HT-29 (cell line): ENCODE results near the gene DNPH1. TPM values are rescaled to one million over a fixed set of nuclear protein-coding genes. Genes with fewer than 3 reads are reported as not detected.

Source experiments
- DNase-seq: peaks from one replicate; pipeline ENCODE4 v3.0.0-alpha.2; 2015; ENCODE audit warnings: low spot score
- total RNA-seq: library from RNA; depleted of rRNA; stranded (reverse); fragments of >200 nt; shearing (Covaris generic); gene quantifications from 2 replicates; pipeline ENCODE4 v1.2.3, GENCODE V29; 2014; rRNA removed

Gene DNPH1
- total RNA-seq, 1 experiment from 2014 or later = 130 TPM

GRCh38 chr6:43183441-43183840 is 45.8 kb downstream of the DNPH1 start:
- DNase-seq = no peak

GRCh38 chr6:43181942-43182860 is 47.1 kb downstream of the DNPH1 start, which contains the start of gene CUL9:
TSS of gene CUL9 (plus strand) at chr6:43182196. CDS start at chr6:43184311, 2,115 bp downstream.
- peak; percentile 73 for DNase-seq

GRCh38 chr6:43181621-43181941 is 47.7 kb downstream of the DNPH1 start:
- no peak for DNase-seq

- no peak for DNase-seq
Measured at GRCh38 chr6:43180985-43181384, 48.3 kb downstream of the DNPH1 start.

- DNase-seq = no peak
Measured at GRCh38 chr6:43180058-43180457, 49.2 kb downstream of the DNPH1 start.

- DNase-seq = no peak
Measured at GRCh38 chr6:43178951-43179830, 50.1 kb downstream of the DNPH1 start.

GRCh38 chr6:43178150-43178549 is 51.1 kb downstream of the DNPH1 start:
- no peak for DNase-seq

GRCh38 chr6:43176423-43176786 is 52.9 kb downstream of the DNPH1 start:
- DNase-seq = no peak

- no peak for DNase-seq
Measured at GRCh38 chr6:43175676-43176422, 53.4 kb downstream of the DNPH1 start.

Other genes with a start within 250 kb of the DNPH1 start
- 48.1 and 53.4 TPM in 2 replicates for gene PPP2R5D, start 244.9 kb downstream of the DNPH1 start, total RNA-seq
- gene MEA1, start 215.5 kb downstream of the DNPH1 start, total RNA-seq = 91.0 and 91.3 TPM in 2 replicates
- gene KLHDC3, start 215.2 kb downstream of the DNPH1 start, total RNA-seq = 120 and 126 TPM in 2 replicates
- 76.7 and 82.0 TPM in 2 replicates for gene RRP36, start 207.9 kb downstream of the DNPH1 start, total RNA-seq
- 20.9 and 21.1 TPM in 2 replicates for gene CUL7, start 175.6 kb downstream of the DNPH1 start, total RNA-seq
- gene MRPL2, start 170.0 kb downstream of the DNPH1 start, total RNA-seq = 54.4 and 79.1 TPM in 2 replicates
- gene KLC4, start 169.8 kb downstream of the DNPH1 start, total RNA-seq = 47.6 and 58.8 TPM in 2 replicates
- 48.0 and 56.3 TPM in 2 replicates for gene PTK7, start 153.2 kb downstream of the DNPH1 start, total RNA-seq
- gene SRF, start 58.2 kb downstream of the DNPH1 start, total RNA-seq = 49.2 and 57.4 TPM in 2 replicates
- 13.5 and 17.2 TPM in 2 replicates for gene CUL9, start 47.3 kb downstream of the DNPH1 start, total RNA-seq
- 0.73 and 0.79 TPM in 2 replicates for gene TTBK1, start 14.0 kb upstream of the DNPH1 start, total RNA-seq
- not detected in 2 replicates for gene SLC22A7, start 68.8 kb upstream of the DNPH1 start, total RNA-seq
- gene CRIP3, start 79.3 kb upstream of the DNPH1 start, total RNA-seq = not detected in 2 replicates
- 4.6 and 4.7 TPM in 2 replicates for gene ZNF318, start 140.2 kb upstream of the DNPH1 start, total RNA-seq
- gene ABCC10, start 198.1 kb upstream of the DNPH1 start, total RNA-seq = 18.6 and 18.8 TPM in 2 replicates
- 0.10 and 0.34 TPM in 2 replicates for gene DLK2, start 226.1 kb upstream of the DNPH1 start, total RNA-seq
- 19.9 and 20.4 TPM in 2 replicates for gene TJAP1, start 248.1 kb upstream of the DNPH1 start, total RNA-seq